Motor neuron (in vitro differentiated cells): Measurements from ENCODE around the gene YPEL3. TPM values are rescaled to one million over a fixed set of nuclear protein-coding genes. Genes with fewer than 3 reads are reported as not detected.

Source experiments
- ATAC-seq, 8 experiments: fragments of 200-7000 bp; cut with Tn5 transposase; replicated peaks in 6 of 8; 2 replicates each; pipeline ENCODE4 v1.8.0; 2021; ENCODE audit warnings: mild to moderate bottlenecking in 8 of 8, moderate library complexity in 8 of 8
- H3K27ac ChIP-seq, 2 donors: fragments of 250-450 bp; sonication (Bioruptor Pico); 2 replicates each; pipeline ENCODE4 v1.9.0; 2021; ENCODE audit warnings: antibody characterized with exemption in 2 of 2, mild to moderate bottlenecking in 2 of 2, moderate library complexity in 1 of 2
- H3K4me1 ChIP-seq, 2 donors: fragments of 250-450 bp; sonication (Bioruptor Pico); replicated peaks in 1 of 2; 2 replicates each; pipeline ENCODE4 v1.6.1; 2021; ENCODE audit warnings: antibody characterized with exemption in 2 of 2, mild to moderate bottlenecking in 2 of 2, moderate library complexity in 1 of 2
- H3K4me3 ChIP-seq, 5 donors: fragments of 250-450 bp; sonication (Bioruptor Pico); 2 replicates each; pipeline ENCODE4 v1.9.0; 2021; ENCODE audit warnings: antibody characterized with exemption in 5 of 5, mild to moderate bottlenecking in 5 of 5, moderate library complexity in 4 of 5
- WGBS, 10 experiments: fragments of 450-650 bp; shearing (Covaris generic); methylation state at CpG; one replicate each; pipeline ENCODE4 v1.0.0; 2022; 5-methylcytosine and 5-hydroxymethylcytosine counted together
- in situ Hi-C, 9 experiments: fragments of 400-800 bp; cut with MboI; loops; one replicate each; pipeline ENCODE4 v1.15.0; 2021; ENCODE audit warnings: low sequenced_read_pairs in 9 of 9, low pct_unique_long_range_greater_than_20kb in 2 of 9; ENCODE audit not compliant: unreplicated experiment in 9 of 9
- total RNA-seq, 8 experiments: library from RNA; unstranded; fragments of 300-600 nt; gene quantifications; 2 replicates each; pipeline versions ENCODE4 v1.2.3 to v1.2.4, GENCODE V29; 2022

YPEL3 gene
- total RNA-seq, 8 experiments from 2014 or later = 19.9 to 62.2 (median 35.8) TPM

- 29 to 100% (median 60%) methylated on average over 1 to 2 of the region's 2 CpGs; no CpG with 5 or more reads in 7 of the 10 experiments for WGBS, 10 experiments
- H3K4me3 ChIP-seq = no peak overlapping the region
- peak overlapping the region; percentile 9 to 22 for H3K27ac ChIP-seq
- in situ Hi-C loops = no loop called here
- no peak for ATAC-seq
- peaks cover 13 to 17% of the 10 kb centered on the region in 2 donors for H3K4me1 ChIP-seq
Observed at GRCh38 chr16:30060836-30061554, 35.0 kb downstream of the YPEL3 start.

- WGBS, 10 experiments = 0 to 100% (median 81%) methylated on average over 1 to 4 of the region's 4 CpGs; no CpG with 5 or more reads in 1 of the 10 experiments
- no peak overlapping the region for H3K4me3 ChIP-seq
- peaks cover 13 to 17% of the 10 kb centered on the region in 2 donors for H3K4me1 ChIP-seq
- ATAC-seq = no peak
- in situ Hi-C loops = no loop called here
- H3K27ac ChIP-seq = peak overlapping the region in 1 of 2 donors; percentile 22
Observed at GRCh38 chr16:30060346-30060745, 35.7 kb downstream of the YPEL3 start.

GRCh38 chr16:30054959-30055553 lies 41.0 kb downstream of the YPEL3 start:
- H3K27ac ChIP-seq = peak overlapping the region in 1 of 2 donors; percentile 20
- 0 to 100% (median 35%) methylated on average over 1 to 5 of the region's 10 CpGs; no CpG with 5 or more reads in 2 of the 10 experiments for WGBS, 10 experiments
- no peak overlapping the region for H3K4me3 ChIP-seq
- peak in 7 of 8 experiments; percentile 9 to 48 (median 34) for ATAC-seq
- peaks cover 10 to 16% of the 10 kb centered on the region in 2 donors for H3K4me1 ChIP-seq
- in situ Hi-C loops = no loop called here

- 40 to 88% (median 43%) methylated on average over 1 to 5 of the region's 8 CpGs; no CpG with 5 or more reads in 5 of the 10 experiments for WGBS, 10 experiments
- Histone ChIP-seq H3K4me3 (no peak overlapping the region), H3K4me1 (peaks cover 9 to 16% of the 10 kb centered on the region in 2 donors), H3K27ac (peak overlapping the region in 1 of 2 donors; percentile 20)
- no peak for ATAC-seq
- in situ Hi-C loops = no loop called here
Observed at GRCh38 chr16:30054451-30054850, 41.6 kb downstream of the YPEL3 start.

- 0 to 40% (median 1%) methylated on average over 1 to 7 of the region's 19 CpGs; no CpG with 5 or more reads in 2 of the 10 experiments for WGBS, 10 experiments
- H3K27ac ChIP-seq = no peak overlapping the region
- peaks cover 9 to 16% of the 10 kb centered on the region in 2 donors for H3K4me1 ChIP-seq
- ATAC-seq = peak; percentile 41 to 59 (median 48)
- peak overlapping the region; percentile 53 to 78 (median 64) for H3K4me3 ChIP-seq
- in situ Hi-C loops = no loop called here
Observed at GRCh38 chr16:30053376-30054015, 42.5 kb downstream of the YPEL3 start.

- peak; percentile 85 to 91 (median 88) for ATAC-seq
- Histone ChIP-seq H3K27ac (peak overlapping the region in 1 of 2 donors; percentile 16), H3K4me1 (peaks cover 9 to 16% of the 10 kb centered on the region in 2 donors), H3K4me3 (peak overlapping the region; percentile 53 to 78 (median 64))
- in situ Hi-C loops = no loop called here
- WGBS, 10 experiments = 0 to 73% (median 16%) methylated on average over 1 to 17 of the region's 58 CpGs; no CpG with 5 or more reads in 5 of the 10 experiments
Observed at GRCh38 chr16:30052671-30053372, 43.2 kb downstream of the YPEL3 start.

GRCh38 chr16:30051518-30051917 lies 44.5 kb downstream of the YPEL3 start:
- H3K4me3 ChIP-seq = no peak overlapping the region
- H3K27ac ChIP-seq = no peak overlapping the region
- peaks cover 9 to 16% of the 10 kb centered on the region in 2 donors for H3K4me1 ChIP-seq
- in situ Hi-C loops = no loop called here
- 20 to 100% (median 83%) methylated on average over 1 to 3 of the region's 3 CpGs; no CpG with 5 or more reads in 2 of the 10 experiments for WGBS, 10 experiments
- no peak for ATAC-seq

- ATAC-seq = no peak
- Histone ChIP-seq H3K4me1 (peaks cover 7 to 13% of the 10 kb centered on the region in 2 donors), H3K27ac (no peak overlapping the region), H3K4me3 (no peak overlapping the region)
- 40 to 100% (median 90%) methylated on average over 1 to 5 of the region's 8 CpGs; no CpG with 5 or more reads in 4 of the 10 experiments for WGBS, 10 experiments
- in situ Hi-C loops = loop anchor here in 1 of 9 experiments (25.0 kb wide), 1 partner anchor 338 kb away; no protein-coding TSS in a partner anchor
Observed at GRCh38 chr16:30049871-30050270, 46.1 kb downstream of the YPEL3 start.

GRCh38 chr16:30046588-30046987 lies 49.4 kb downstream of the YPEL3 start:
- Histone ChIP-seq H3K4me1 (no peaks in the 10 kb centered on the region), H3K27ac (no peak overlapping the region), H3K4me3 (no peak overlapping the region)
- ATAC-seq = no peak
- WGBS, 10 experiments = 20 to 83% (median 83%) methylated on average over 1 of the region's 1 CpG; no CpG with 5 or more reads in 7 of the 10 experiments
- in situ Hi-C loops = loop anchor here in 1 of 9 experiments (25.0 kb wide), 1 partner anchor 334 kb away; no protein-coding TSS in a partner anchor

- WGBS, 10 experiments = 46 to 78% (median 70%) methylated on average over 2 to 8 of the region's 8 CpGs; no CpG with 5 or more reads in 3 of the 10 experiments
- no peaks in the 10 kb centered on the region for H3K4me1 ChIP-seq
- no peak overlapping the region for H3K4me3 ChIP-seq
- no peak overlapping the region for H3K27ac ChIP-seq
- in situ Hi-C loops = loop anchor here in 1 of 9 experiments (25.0 kb wide), 1 partner anchor 334 kb away; no protein-coding TSS in a partner anchor
- ATAC-seq = no peak
Observed at GRCh38 chr16:30046178-30046577, 49.8 kb downstream of the YPEL3 start.
